K562 treated with DMSO at 1 percent for 24 hours (cell line): ENCODE measurements around the gene ERVMER34-1. TPM values are rescaled to one million over a fixed set of nuclear protein-coding genes. Genes with fewer than 3 reads are reported as not detected.

Experiments used
- total RNA-seq: library from RNA; unstranded; fragments of 300-600 nt; gene quantifications from 2 replicates; pipeline ENCODE4 v1.2.3, GENCODE V29; 2022; ENCODE audit warnings: low read depth; ENCODE audit not compliant: insufficient read depth

ERVMER34-1 gene, protein sequence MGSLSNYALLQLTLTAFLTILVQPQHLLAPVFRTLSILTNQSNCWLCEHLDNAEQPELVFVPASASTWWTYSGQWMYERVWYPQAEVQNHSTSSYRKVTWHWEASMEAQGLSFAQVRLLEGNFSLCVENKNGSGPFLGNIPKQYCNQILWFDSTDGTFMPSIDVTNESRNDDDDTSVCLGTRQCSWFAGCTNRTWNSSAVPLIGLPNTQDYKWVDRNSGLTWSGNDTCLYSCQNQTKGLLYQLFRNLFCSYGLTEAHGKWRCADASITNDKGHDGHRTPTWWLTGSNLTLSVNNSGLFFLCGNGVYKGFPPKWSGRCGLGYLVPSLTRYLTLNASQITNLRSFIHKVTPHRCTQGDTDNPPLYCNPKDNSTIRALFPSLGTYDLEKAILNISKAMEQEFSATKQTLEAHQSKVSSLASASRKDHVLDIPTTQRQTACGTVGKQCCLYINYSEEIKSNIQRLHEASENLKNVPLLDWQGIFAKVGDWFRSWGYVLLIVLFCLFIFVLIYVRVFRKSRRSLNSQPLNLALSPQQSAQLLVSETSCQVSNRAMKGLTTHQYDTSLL
- not detected in 2 replicates for total RNA-seq

DNA sequence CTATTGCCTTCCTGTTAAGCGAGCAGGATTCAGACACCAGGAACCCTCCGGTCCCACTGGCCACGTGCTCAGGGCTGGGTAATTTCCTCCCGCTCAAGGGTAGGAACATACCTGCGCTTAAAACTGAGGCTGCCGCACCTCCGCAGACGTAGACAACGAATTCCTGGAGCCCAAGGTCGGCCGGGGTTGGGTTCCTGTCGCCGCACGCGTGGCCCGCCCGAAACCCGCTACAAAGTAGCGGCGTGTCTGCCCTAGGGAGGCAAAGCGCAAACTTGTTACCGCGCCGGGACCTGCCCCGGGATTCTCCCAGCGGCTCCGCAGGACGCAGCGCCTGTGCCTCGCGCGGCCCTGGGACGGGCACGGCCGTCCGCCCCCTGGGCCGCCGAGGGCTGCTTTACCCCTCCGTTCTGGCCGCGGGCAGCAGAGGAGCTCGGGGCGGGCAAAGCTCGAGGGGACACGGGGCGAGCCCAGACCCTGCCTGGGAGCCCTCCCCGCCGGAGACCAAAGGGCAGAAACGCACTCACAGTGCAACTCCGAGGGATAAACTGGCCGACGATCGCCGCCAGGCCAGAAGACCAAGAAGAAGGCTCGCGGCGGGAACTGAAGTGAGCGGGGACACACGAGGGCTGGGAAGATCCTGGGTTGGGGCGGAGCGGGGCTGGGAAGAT, at the start of gene ERVMER34-1:
Gene ERVMER34-1, minus strand, starts transcription at position 607 of the 668 bp plus-strand sequence. CDS start 5,905 bp downstream, outside the sequence.

Other genes with a start within 250 kb of the ERVMER34-1 start
- 2.7 and 3.5 TPM in 2 replicates for gene USP46, start 92.1 kb downstream of the ERVMER34-1 start, total RNA-seq
- gene RASL11B, start 110.9 kb upstream of the ERVMER34-1 start, total RNA-seq = 1.00 and 1.0 TPM in 2 replicates